NCI-H82 (cell line): ENCODE measurements around the gene DACH2.

Experiments used
- DNase-seq: peaks from one replicate; lab custom pipeline; 2025; lab: John Stamatoyannopoulos, UW

DACH2 gene

DNA sequence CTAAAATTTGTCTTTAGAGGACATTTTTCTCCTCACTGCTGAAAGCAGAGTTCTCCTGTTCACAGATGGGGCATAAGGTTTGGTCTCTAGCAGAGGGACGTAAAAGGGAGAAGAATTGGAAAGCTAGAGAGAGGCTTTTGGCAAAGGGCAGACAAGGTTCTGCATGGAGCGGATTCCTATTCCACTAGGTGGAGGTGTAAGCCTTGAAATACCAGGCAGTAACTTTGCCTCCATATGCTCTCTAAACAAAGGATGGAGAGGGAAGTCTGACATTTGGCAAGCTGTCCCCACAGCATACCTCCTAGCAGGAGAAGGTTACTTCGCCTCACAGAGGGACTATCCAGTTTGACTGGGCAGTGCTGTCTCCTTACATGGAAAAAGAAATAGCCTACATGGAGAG, 174.7 kb downstream of the DACH2 start:
- DNase-seq = no peak

DNA sequence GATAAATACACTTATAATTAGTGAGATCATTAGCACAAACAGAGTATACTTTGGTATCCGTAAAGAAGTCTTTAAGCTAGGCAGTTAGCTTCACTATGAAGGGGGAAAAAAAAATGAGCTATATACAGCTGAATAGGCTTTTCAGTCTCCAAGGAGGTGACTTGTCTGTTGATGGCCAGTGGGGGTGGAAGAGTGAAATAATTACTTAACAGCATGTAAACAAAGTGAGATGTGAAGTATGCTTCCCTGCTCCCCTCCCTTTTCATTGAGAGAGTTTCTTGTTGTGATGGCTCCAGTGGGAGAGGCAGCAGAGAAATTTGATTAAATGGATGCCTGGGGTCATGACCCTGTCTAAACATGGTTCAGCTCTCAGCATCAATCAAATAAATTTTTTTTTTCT, 180.9 kb downstream of the DACH2 start:
- DNase-seq = no peak

DNA sequence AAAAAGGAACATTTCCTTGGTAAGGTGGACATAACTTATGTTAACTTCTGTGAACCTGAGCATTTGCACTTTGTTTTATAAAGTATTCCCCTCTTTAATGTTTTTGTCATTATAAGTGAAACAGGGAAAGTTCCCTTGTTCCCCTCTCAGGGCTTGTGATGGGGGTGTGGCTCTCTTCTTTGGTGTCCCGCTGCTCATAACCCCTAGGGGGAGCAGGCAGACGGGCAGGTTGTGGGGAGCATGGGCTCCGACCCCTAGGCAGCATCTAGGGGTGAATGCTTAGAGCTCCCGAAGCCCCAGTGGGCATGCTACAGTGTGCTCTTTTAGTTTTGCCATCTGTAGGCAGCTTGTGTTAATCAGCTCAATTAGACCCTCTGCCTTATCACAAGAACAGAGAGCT, 200.4 kb downstream of the DACH2 start:
- DNase-seq = no peak

DNA sequence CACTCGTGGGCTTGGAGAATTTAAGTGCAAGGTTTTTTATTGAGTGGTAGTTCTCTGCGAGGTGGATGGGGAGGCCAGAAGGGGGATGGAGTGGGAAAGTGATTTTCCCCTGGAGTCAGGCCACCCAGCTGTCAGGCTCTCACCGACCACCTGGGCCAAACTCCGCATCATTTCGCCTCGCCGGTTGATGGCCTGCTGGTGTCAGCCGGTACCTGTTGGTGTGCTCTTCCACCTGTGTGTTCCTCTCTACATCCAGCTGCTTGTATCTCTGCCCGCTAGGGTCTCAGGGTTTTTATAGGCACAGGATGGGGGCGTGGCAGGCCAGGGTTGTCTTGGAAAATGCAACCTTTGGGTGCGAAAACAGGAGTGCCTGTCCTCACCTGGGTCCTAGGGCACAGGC, 200.9 kb downstream of the DACH2 start:
- no peak for DNase-seq

DNA sequence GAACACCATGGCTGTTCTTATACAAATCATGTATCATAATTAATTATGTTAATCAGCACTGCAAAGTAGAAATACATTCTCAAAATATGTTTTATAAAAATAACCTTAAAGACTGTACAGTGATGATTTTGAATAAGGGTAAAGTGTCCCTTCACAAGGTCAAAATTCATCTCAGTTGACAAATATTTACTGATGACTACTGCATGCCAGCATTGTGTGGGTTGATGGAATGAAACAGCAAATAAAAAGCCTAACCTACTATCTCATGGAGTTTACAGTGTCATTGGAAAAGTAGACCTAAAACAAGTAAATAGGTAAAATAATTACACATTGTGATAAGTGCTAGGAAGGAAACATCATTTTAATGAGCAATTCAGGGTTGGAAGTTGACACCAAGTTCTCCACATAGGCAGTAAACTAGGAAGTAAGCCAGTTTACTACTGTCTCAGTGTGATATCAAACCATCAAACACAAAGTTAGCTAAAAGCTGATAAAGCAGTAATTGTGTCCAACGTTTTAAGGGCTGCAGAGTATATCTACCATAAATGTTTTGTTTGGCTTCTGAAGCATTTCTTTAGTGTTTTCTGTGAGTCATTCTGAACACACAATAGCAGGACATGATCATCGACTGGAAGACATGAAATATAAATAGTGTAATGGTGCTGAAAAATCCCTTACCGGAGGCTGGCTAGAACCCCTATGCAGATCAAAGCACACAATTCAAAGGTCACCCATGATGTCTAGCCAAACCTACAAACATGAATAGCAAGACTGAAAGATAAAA, 221.8 kb downstream of the DACH2 start:
- no peak for DNase-seq

DNA sequence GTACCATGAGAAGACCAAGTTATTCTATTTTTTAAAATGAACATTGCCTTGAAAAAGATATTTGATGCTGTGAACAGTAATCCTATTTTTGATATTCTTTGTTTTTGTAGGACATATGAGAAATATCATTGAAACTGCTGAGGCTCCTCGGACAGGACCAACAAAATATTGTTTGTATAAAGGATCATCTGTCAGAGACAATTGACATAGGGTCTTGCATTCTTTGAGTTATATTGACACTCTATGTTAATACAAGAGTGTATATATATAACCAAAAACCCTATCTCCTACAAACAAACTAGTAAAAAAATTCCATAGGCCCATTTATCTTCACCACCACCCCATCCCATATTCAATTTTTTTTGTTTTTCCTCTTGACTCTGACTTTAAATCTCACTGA, 222.7 kb downstream of the DACH2 start:
- no peak for DNase-seq

DNA sequence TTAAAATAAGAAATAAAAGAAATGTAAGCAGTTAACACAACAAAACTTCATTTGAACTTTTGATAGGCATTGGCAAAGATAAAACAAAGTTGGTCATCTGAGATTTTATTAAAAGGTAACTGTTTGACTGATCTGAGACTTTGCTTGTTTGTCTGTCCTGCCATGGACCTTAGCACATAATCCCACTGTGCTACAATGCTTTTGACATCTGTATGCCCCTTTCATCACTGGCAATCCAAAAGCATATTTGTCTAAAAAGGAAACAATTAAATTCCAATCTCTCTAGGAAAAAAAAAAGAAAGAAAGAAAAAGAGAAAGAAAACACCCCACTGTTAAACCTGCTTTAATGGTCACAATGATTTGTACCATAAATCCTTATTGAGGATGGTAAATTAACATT, 231.0 kb downstream of the DACH2 start:
- no peak for DNase-seq

DNA sequence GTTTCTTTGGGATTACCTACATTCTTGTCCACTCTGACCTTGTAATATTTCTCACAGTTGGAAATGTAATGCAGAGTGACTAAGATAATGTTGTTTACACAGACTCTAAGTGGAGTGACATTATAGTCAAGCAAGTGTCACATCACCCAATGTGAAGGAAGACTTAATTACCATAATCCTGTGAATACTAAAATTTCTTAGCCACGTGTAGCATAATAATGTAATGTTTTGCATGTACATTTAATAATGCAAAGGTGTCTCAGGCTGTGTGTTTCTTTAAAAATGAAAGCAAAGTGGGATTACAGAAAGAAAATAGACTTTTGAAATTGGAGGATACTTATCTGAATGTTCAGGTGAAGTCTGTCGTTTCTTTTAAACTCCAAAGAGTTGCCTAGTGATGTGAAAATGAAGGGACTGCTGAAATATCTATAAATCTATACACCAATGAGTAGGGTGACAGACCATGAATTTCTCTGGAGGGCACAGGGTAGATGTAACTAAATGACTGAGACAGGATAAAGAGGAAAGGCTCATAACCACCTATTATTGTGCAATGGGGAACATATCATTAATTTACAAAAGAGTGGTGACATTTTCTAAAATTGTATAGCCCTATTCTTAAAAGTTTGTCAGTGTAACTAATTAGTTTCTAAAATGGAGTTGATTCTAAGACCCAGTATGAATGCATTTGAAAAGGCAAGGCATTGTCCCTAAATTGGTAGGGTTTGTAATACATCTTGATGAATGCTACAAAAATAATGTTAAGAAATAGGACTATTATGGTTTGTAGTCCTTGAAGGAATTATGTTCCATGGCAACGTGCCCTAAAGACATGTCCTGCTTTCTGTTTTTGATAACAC, 235.7 kb downstream of the DACH2 start:
- no peak for DNase-seq

DNA sequence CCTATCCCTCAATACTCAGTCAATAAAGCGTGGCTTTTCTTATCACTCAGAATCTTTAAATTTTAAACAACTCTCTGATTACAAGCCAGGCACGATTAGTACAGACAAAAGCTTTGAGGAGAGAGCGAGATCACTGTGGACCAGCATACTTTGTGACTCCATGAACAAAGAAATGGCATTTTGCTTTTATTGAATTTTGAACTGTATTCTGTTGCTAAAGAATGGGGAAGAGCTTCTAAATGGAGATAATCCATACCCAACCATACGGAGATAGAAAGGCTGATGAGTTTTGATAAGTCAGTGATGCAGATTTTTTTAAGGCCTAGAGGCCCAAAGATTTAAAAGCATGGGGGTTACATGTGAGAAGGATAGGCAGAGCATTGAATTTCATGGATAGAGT, 259.1 kb downstream of the DACH2 start:
- no peak for DNase-seq

DNA sequence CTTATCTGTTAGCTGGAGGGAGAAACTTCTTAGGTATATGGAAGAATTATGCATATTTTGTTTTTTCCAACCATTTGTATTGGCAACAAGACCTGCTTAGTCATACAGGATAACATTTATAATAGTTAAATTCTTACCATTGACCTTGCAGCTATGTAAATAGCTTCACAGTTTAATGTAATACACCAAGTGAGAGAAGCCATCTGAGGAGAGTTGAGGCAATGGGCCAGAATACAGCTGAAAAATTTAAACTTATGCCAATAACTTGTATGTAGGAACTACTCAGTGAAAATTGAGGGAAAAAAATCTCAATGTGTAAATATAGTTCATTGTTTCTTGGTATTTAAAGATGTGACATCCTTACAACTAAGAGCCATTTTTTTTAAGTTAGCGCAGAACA, 273.5 kb downstream of the DACH2 start:
- DNase-seq = no peak

DNA sequence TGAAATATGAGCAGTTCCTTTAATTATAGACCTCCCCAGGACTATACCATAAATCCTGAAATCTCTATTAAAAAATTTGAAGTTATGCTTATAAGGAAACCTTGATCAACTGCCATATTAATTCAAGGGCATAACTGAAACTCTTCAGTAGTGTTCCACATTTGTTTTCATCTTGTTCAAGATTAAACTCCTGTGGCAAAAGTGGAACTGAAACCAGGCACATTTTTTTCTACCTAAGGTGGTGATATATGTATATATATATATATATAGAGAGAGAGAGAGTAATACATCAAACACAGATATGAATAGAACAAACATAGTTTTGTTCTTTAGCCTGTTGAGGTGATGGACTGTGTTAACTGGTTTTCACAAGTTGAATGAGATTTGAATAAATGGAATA, 287.9 kb downstream of the DACH2 start:
- DNase-seq = no peak

DNA sequence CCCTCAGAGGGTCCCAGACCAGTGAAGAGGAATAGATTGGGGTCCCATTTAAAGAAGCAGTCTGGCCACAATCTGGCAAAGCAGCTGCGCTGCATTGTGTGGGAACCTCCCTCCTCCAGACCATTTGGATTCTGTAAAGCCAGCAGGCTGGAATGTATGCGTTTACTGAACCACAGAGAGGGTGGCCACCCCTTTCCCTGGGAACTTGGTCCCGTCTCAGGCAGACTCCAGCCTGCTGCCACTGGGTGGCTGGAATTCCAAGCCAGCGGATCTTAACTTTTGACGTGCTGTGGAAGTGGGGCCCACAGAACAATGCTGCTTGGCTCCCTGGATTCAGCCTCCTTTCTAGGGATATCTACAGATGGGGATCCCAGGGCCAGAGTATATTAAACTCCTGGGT, 307.2 kb downstream of the DACH2 start:
- no peak for DNase-seq

DNA sequence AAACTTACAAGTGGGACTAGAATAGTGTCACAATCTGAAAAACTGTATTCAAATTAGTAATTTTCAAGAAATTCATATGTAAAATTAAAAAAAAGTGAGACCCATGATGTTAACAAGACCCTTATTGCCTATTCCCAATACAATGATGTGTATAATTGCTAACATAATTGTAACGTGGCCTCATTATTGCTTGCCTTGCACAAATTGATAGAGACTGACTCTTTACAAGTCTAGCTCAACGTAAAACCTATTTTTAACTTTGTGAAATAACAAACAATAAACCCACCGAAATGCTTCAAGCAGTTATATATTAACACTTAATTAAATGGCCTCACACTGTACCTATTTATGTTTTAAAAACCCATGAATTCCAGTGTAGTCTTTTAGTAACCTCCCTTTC, 312.5 kb downstream of the DACH2 start:
- no peak for DNase-seq

DNA sequence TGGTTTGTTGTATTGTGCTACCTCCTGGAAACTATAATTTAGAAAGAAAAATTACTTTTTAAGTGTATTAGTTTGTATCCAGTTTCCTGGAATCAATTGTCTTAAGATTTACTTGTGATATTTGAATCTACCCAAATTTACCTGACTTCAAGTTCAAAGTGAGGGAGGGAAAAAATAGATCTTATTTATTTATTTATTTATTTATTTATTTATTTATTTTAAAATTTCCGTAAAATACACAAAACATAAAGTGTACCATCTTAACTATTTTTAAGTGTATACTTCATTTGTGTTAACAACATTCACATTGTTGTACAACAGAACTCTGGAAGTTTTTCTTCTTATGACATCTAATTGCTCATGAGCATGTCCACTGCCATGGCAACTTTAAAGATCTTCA, 356.0 kb downstream of the DACH2 start:
- no peak for DNase-seq

DNA sequence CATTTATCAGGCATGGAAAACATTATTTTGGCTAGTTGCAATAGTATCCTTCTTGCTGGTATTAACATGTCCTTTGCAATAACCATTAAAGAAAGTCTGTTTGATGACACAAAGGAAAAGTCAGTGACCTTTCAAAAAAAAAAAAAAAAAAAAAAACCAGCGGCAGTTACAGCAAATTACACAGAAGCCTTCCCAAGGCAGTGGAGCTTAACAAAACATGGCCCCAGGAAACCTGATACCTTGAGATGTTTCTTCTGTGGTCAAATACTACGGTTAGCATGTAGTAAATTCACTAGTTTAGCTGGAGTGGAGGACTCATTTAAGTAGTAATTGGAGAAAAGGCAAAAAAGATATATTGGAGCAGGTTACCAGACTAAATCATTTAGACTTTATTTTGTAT, 359.1 kb downstream of the DACH2 start:
- DNase-seq = no peak

DNA sequence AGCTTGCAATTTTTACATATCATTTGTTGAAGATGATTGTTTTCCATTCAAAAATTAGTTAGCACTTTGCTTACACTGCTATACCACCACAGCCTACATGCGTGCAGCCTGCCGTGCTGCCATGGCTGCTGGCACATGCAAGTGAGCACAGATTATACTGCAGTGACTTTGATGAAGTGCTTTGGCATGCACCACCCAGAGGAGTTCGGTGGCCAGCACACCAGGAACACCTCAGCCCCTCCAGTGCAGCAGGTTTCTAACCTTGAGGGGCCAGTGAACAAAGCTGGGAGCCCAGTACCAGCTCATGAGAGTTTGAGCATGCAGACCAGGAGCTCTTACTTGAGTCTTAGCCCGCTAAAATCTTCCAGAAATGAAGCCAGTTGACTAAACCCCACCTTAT, 431.5 kb downstream of the DACH2 start:
- no peak for DNase-seq

DNA sequence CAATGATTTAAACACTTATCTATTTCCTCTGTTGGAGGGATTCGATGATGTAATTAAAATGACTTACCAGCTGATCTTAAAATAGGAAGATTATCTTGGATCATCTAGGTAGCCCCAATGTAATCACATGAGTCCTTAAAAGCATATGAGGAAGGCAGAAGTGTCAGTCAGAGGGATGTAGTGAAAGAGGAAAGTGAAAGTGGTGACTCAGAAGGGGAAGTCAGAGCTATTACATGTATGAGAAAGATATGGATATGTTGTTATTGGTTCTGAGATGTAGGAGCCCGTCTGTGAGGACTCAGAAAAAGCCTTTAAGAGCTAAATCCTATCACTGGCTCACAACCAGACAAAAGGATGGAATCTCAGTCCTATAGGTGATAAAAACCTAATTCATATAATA, 456.4 kb downstream of the DACH2 start:
- DNase-seq = peak; percentile 57

DNA sequence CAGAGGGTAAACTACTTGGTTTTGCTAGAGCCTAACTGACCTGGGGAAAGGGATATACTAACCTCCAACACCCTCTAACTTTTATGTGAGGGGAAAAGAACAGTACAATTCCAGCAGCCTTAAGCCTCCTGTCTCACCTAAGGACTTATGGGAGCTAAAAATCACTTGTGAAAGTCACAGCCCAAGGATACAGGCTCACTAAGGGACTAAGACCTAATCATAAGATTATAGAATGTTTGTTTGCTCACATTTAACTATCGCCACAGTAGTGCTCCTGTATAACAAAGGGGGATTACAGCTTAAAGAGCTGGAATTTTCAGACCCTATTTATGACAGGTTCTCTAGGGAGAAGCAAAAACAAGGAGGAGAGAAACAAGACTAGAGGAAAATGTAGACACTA, 548.7 kb downstream of the DACH2 start:
- DNase-seq = no peak

DNA sequence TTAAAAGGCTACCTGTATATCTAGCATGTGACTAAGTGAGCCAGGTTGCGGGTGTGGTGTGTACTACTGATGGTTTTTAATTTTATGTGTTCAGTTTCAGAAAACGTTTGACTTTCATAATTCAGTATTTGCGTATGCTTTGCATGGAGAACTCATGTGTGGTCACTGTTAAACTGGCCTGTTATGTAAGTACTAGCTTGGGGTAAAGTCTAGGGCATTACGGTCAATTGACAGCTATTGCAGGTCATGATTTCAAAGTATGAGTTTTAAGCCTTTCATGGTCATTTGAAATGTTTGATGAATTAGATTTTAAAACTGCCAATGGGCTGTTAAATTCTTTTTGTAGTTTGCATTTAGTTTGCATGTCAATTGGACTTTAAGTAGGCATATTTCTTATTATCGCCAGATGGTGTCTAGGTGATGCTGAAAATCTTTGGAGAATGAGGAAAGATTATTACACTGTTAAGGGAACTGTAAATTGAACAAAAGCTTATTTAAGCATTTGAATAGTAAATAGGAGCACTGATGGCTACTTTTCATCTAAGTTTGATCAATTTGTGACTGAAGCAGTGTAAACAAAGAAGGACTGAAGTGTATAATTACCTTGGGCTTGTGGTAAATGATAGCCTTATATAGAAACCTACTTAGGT, 563.4 kb downstream of the DACH2 start:
- no peak for DNase-seq

DNA sequence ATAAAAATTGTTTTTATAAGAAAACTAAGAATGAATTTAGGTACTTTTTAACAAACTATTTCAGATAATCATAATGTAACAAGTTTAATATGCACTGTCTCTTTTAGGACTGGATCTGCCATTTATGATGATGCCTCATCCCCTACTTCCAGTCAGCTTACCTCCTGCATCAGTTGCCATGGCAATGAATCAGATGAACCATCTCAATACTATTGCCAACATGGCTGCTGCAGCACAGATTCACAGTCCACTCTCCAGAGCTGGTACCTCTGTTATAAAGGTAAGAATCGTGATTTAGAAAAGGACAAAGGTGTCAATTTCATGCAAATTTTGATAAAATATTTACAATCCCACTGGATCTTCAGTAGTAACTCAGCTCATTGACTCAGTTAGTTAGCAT, 566.2 kb downstream of the DACH2 start:
- DNase-seq = no peak

DNA sequence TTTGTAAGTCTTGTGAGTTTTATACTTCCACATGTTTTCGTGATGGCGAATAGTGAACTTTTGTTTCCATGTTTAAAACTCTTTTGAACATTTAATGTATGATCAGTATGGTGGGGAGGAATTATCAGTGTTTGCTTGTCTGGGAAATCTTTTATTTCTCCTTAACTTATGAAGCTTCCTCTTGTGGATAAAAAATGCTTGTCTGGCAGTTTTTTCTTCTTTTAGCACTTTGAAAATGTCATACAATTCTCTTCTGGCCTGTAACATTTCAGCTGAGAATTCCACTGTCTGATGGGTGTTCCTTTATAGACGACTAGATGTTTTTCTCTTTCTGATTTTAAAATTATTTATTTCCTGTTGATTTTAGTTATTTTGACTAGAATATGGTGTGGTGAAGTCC, 576.0 kb downstream of the DACH2 start:
- DNase-seq = no peak

DNA sequence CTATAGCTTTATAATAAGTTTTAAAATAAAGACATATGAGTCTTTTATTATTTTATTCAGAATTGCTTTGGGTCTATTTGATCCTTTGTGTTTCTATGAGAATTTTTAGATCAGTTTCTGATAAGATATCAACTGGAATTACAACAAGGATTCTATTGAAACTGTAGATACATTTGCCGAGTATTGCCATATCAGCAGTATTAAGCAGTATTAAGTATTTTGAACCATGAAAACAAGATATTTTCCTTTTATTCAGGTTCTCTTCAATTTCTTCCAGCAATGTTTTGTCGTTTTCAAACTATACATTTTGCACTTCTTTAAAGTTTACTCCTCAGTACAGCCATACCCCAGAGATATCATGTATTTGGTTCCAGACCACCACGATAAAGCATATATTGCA, 598.8 kb downstream of the DACH2 start:
- no peak for DNase-seq

DNA sequence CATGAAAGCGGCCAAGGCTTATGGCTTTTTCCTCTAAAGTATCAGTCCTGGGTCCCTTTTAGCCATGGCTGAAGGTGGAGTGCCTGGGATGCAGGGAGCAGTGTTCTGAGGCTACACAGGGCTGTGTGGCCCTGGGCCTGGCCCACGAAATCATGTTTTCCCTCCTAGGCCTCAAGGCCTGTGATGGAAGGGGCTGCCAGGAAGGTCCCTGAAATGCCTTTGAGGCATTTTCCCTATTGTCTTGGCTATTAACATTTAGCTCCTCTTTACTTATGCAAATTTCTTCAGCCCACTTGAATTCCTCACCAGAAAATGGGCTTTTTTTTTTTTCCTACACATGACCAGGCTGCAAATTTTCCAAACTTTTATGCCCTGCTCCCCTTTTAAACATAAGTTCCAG, 657.0 kb downstream of the DACH2 start:
- DNase-seq = no peak
